K562 (cell line): ENCODE measurements around the gene LCP2. TPM values are rescaled to one million over a fixed set of nuclear protein-coding genes. Genes with fewer than 3 reads are reported as not detected.
A peak's percentile ranks its signal among the peaks of the same experiment; 100 is the strongest.

Source experiments
- ATAC-seq: fragments of 200-7000 bp; cut with Tn5 transposase; 3 replicates; pipeline ENCODE4 v1.9.1; 2020; ENCODE audit warnings: moderate library complexity
- BruUV-seq: library from RNA; stranded (reverse); fragments of 400-500 nt; replicated peaks from 2 replicates; lab custom pipeline; 2021; lab: Mats Ljungman, UMichigan
- CTCF ChIA-PET: fragments of 300-600 bp; formaldehyde crosslinking; extraction: SDS; loops from one replicate; lab custom pipeline; 2021; ENCODE audit warnings: low intra/inter-chr PET ratio; lab: Yijun Ruan, JAX
- POLR2A ChIA-PET: fragments of 300-600, 350-650 bp; sonication (Branson Sonifier 250); formaldehyde crosslinking; extraction: SDS; loops from one replicate; lab custom pipeline; 2021; ENCODE audit warnings: antibody characterized with exemption, inconsistent platforms; lab: Yijun Ruan, JAX
- DNase-seq, 4 experiments: peaks; one replicate each; pipeline versions ENCODE4 v3.0.0 to v3.0.0-alpha.2; 2011 to 2018; ENCODE audit warnings: low spot score in 3 of 4, mixed read lengths in 3 of 4; ENCODE audit errors: extremely low read depth in 1 of 4
- FAIRE-seq: peaks from 2 replicates; lab custom pipeline; 2011; peaks lifted over from hg19 to GRCh38; lab: Jason Lieb, UNC
- H2AFZ ChIP-seq: 2 replicates; pipeline ENCODE4 v1.6.0; 2011; ENCODE audit warnings: low read depth, low read length, control low read depth, inconsistent platforms
- H3K27ac ChIP-seq: fragments of 200-600 bp; 3 replicates; pipeline ENCODE4 v1.8.0; 2011; ENCODE audit warnings: low read depth, mild to moderate bottlenecking, control low read depth, inconsistent platforms, low read length, moderate library complexity, mixed read lengths; ENCODE audit errors: extremely low read depth
- H3K27me3 ChIP-seq, 2 experiments: fragments of 300-600 bp in 1 of 2; 2 replicates in 1 of 2; 3 replicates in 1 of 2; pipeline versions ENCODE4 v1.6.0 to v1.8.0; 2011; ENCODE audit warnings: inconsistent platforms in 2 of 2, low read length in 2 of 2, mild to moderate bottlenecking in 1 of 2, mixed read lengths in 1 of 2, moderate library complexity in 1 of 2; ENCODE audit not compliant: control insufficient read depth in 2 of 2, insufficient read depth in 2 of 2
- H3K36me3 ChIP-seq: fragments of 300-600 bp; 3 replicates; pipeline ENCODE4 v1.8.0; 2011; ENCODE audit warnings: mild to moderate bottlenecking, low read length, inconsistent platforms; ENCODE audit not compliant: control insufficient read depth, insufficient read depth
- H3K4me1 ChIP-seq, 2 experiments: fragments of 200-600 bp in 1 of 2; replicated peaks in 1 of 2; 2 replicates in 1 of 2; 3 replicates in 1 of 2; pipeline versions ENCODE4 v1.5.1 to v1.8.0; 2011; ENCODE audit warnings: inconsistent platforms in 2 of 2, low read length in 2 of 2, mild to moderate bottlenecking in 1 of 2, mixed read lengths in 1 of 2, moderate library complexity in 1 of 2; ENCODE audit not compliant: control insufficient read depth in 2 of 2, insufficient read depth in 2 of 2
- H3K4me2 ChIP-seq: 2 replicates; pipeline ENCODE4 v1.6.1; 2011; ENCODE audit warnings: low read length, control low read depth, inconsistent platforms, mixed read lengths; ENCODE audit not compliant: insufficient read depth
- H3K4me3 ChIP-seq: fragments of 200-600 bp; sonication (generic), shearing (Covaris generic); 2 replicates; pipeline ENCODE4 v1.5.1; 2016; ENCODE audit warnings: control low read depth, inconsistent platforms
- H3K79me2 ChIP-seq: fragments of 200-600 bp; 3 replicates; pipeline ENCODE4 v1.8.0; 2011; ENCODE audit warnings: low read length, inconsistent platforms; ENCODE audit not compliant: control insufficient read depth, insufficient read depth
- H3K9ac ChIP-seq, 2 experiments: 2 replicates each; pipeline versions ENCODE4 v1.6.0 to v1.6.1; 2011; ENCODE audit warnings: low read depth in 2 of 2, low read length in 2 of 2, control low read depth in 1 of 2, inconsistent platforms in 1 of 2, mild to moderate bottlenecking in 1 of 2, mixed read lengths in 1 of 2; ENCODE audit not compliant: insufficient read depth in 1 of 2
- H3K9me1 ChIP-seq: one replicate; pipeline ENCODE4 v1.6.0; 2011; ENCODE audit warnings: inconsistent platforms, mild to moderate bottlenecking, low read length, moderate library complexity; ENCODE audit not compliant: control insufficient read depth, insufficient read depth
- H3K9me3 ChIP-seq: replicated peaks from 2 replicates; pipeline ENCODE4 v1.5.1; 2011; ENCODE audit warnings: low read depth, low read length, inconsistent platforms; ENCODE audit not compliant: control insufficient read depth, insufficient read depth
- H4K20me1 ChIP-seq: replicated peaks from 2 replicates; pipeline ENCODE4 v1.6.1; 2011; ENCODE audit warnings: low read length, inconsistent platforms, mixed read lengths; ENCODE audit not compliant: control insufficient read depth, insufficient read depth
- CAMTA2 ChIP-seq: fragments of 250-450 bp; sonication (Bioruptor Pico); conservative IDR thresholded peaks from 2 replicates; pipeline ENCODE4 v1.5.1; 2022
- CBX8 ChIP-seq: fragments of 200-600 bp; sonication (generic); IDR thresholded peaks from 2 replicates; pipeline ENCODE4 v1.6.1; 2012; ENCODE audit warnings: borderline replicate concordance, mixed run types, low read depth, mild to moderate bottlenecking, moderate library complexity, mixed read lengths, low read length, control low read depth, inconsistent platforms; ENCODE audit not compliant: poor library complexity, severe bottlenecking; ENCODE audit errors: extremely low read depth
- COPS2 ChIP-seq: fragments of 450-650 bp; conservative IDR thresholded peaks from 2 replicates; pipeline ENCODE4 v1.6.1; 2016; ENCODE audit warnings: mild to moderate bottlenecking, moderate library complexity
- DDX20 ChIP-seq: fragments of 450-650 bp; IDR thresholded peaks from 2 replicates; pipeline ENCODE4 v1.6.1; 2016; ENCODE audit warnings: missing genetic modification characterization, low read depth, mild to moderate bottlenecking, missing compliant biosample characterization, moderate library complexity
- IFI16 ChIP-seq: fragments of 250-450 bp; sonication (Bioruptor Pico); IDR thresholded peaks from 2 replicates; pipeline ENCODE4 v2.1.2; 2022; ENCODE audit warnings: mild to moderate bottlenecking, inconsistent platforms
- LARP7 ChIP-seq: fragments of 450-650 bp; IDR thresholded peaks from 2 replicates; pipeline ENCODE4 v1.6.1; 2016
- NR4A1 ChIP-seq, 2 experiments: fragments of 250-450 bp in 1 of 2; fragments of 450-650 bp in 1 of 2; sonication (Bioruptor Pico) in 1 of 2; IDR thresholded peaks; 2 replicates each; pipeline versions ENCODE4 v1.4.0 to v1.6.1; 2016 to 2020; ENCODE audit warnings: mild to moderate bottlenecking in 2 of 2, missing compliant biosample characterization in 1 of 2, missing genetic modification characterization in 1 of 2, moderate library complexity in 1 of 2
- PHB ChIP-seq: fragments of 250-450 bp; sonication (Bioruptor Pico); IDR thresholded peaks from 2 replicates; pipeline ENCODE4 v1.5.0; 2021
- RB1 ChIP-seq: fragments of 450-650 bp; IDR thresholded peaks from 2 replicates; pipeline ENCODE4 v1.6.1; 2017; ENCODE audit warnings: low read depth, mild to moderate bottlenecking
- SRSF3 ChIP-seq: fragments of 200-400 bp; formaldehyde crosslinking; IDR thresholded peaks from 2 replicates; pipeline ENCODE4 v1.6.1; 2016; ENCODE audit warnings: mild to moderate bottlenecking, low read length, moderate library complexity; ENCODE audit not compliant: insufficient read depth
- ZNF184 ChIP-seq: sonication (generic); formaldehyde crosslinking; IDR thresholded peaks from 2 replicates; pipeline ENCODE4 v1.5.0; 2020; ENCODE audit warnings: missing genetic modification reagents
- WGBS: fragments of 100-300 bp; shearing (Covaris generic); methylation state at CpG from one replicate; pipeline ENCODE4 v1.1.6; 2016; ENCODE audit warnings: low coverage, mixed read lengths; ENCODE audit not compliant: insufficient coverage; ENCODE audit errors: missing lambda C conversion rate; 5-methylcytosine and 5-hydroxymethylcytosine counted together
- in situ Hi-C: fragments of 300-500 bp; cut with MboI; formaldehyde crosslinking; loops from 4 replicates; pipeline ENCODE4 v1.15.0; 2018; ENCODE audit warnings: inconsistent platforms, mixed read lengths
- intact Hi-C: fragments of 100-400 bp; cut with micrococcal nuclease; formaldehyde crosslinking; loops from 2 replicates; pipeline ENCODE4 v1.14.2; 2022
- polyA plus RNA-seq, 8 experiments: library from polyadenylated mRNA; depleted of rRNA in 4 of 8; stranded (reverse) in 5 of 8; unstranded in 3 of 8; fragments of >200 nt; fragmentation: Nextera tagmentation in 2 of 8; fragmentation: Illumina TruSeq in 1 of 8; extraction: Ambion mirVana in 2 of 8; extraction: Trizol in 1 of 8; gene quantifications; 2 replicates each; pipeline versions ENCODE4 v1.2.1 to v1.2.3, GENCODE V29; 2011 to 2014; ENCODE audit warnings: inconsistent platforms in 1 of 8, missing spikeins in 1 of 8
- total RNA-seq, 7 experiments: library from RNA; depleted of rRNA in 6 of 7; stranded (reverse); fragments of >200 nt in 6 of 7; fragmentation: Illumina TruSeq in 2 of 7; extraction: Trizol in 2 of 7; gene quantifications; 2 replicates each; pipeline versions ENCODE4 v1.2.1 to v1.2.3, GENCODE V29; 2011 to 2021; ENCODE audit warnings: low replicate concordance in 1 of 7

The LCP2 gene
- total and polyA plus RNA-seq, 9 of the 15 experiments (the other 6 are each of a cell fraction or from before 2014, with no cell fraction given), result 4.0 to 31.3 (median 14.6) TPM

DNA sequence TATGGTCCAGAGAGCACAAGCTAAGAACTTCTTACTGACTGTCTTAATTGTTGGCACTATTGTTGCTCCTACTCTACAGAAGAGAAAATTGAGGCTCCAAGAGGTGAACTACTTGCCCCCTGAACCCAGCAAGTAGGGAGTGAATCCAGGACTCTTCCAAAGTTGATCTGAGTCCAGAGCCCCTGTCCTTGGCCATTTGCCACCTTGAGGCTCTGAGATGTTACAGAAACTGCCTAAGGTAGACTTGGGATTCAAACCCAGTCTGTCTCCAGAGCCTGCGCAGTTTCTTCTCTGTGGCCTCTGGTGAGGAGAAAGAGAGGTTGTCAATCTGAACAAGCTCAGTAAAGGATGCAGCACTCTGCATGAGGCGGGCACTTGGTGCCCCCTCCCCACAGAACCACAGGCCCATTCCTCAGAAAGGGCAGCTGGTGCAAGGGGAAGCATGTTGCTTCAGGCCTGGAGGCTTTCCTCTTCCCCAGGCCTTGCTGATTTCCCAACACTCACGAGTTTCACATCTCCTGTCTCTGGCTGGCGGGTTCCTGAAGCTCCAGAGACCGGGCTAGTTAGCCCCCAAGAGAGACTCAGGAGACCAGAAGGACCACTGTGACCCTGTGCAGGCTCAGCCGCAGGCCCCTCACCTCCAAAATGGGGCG is 2.9 kb upstream of the LCP2 start:
- no peak for DNase-seq
- FAIRE-seq, result no peak
- H3K9ac ChIP-seq, result no peak overlapping the region
- no peak overlapping the region for H3K27ac ChIP-seq
- TF ChIP-seq ZNF184 (CRISPR knock-in tag), result no peak
- no peak for TF ChIP-seq PHB
- TF ChIP-seq CBX8, result no peak
- TF ChIP-seq CAMTA2 (CRISPR knock-in tag), result no peak
- no peak for TF ChIP-seq NR4A1 (CRISPR knock-in tag; IDR thresholded peaks at IDR 0.05)
- no peak for TF ChIP-seq NR4A1 (tag; IDR thresholded peaks at IDR 0.05)
- TF ChIP-seq SRSF3, result no peak
- TF ChIP-seq COPS2, result no peak
- TF ChIP-seq DDX20 (tag), result no peak
- TF ChIP-seq LARP7, result no peak
- no peak for TF ChIP-seq IFI16
- TF ChIP-seq RB1, result no peak
- ATAC-seq, result no peak
- 39% methylated on average over 4 of the region's 7 CpGs for WGBS
- H3K4me1 ChIP-seq, result peaks cover 10 to 44% of the 10 kb centered on the region in 2 experiments
- ChIA-PET CTCF (no interaction called here), POLR2A (interaction anchor here (0.5 kb wide), 1 partner anchor 1068 kb away, joined by 3 read pairs; no protein-coding TSS in a partner anchor)
- no peaks in the 10 kb centered on the region for H3K9me1 ChIP-seq
- H3K4me2 ChIP-seq, result no peak overlapping the region
- no peak overlapping the region for H3K4me3 ChIP-seq
- BruUV-seq, result no TSS peak
- no peaks in the 10 kb centered on the region for H4K20me1 ChIP-seq
- H3K27me3 ChIP-seq, result no peaks in the 10 kb centered on the region
- no peaks in the 10 kb centered on the region for H3K9me3 ChIP-seq
- intact Hi-C loops, result no loop called here
- no peaks in the 10 kb centered on the region for H3K36me3 ChIP-seq
- H3K79me2 ChIP-seq, result peaks cover 26% of the 10 kb centered on the region
- H2AFZ ChIP-seq, result peak overlapping the region; percentile 51; the same call in 1 of the 2 replicates
- in situ Hi-C loops, result no loop called here
